NCI-H1436 (cell line): ENCODE measurements around the gene DLGAP4.

Experiments used
- DNase-seq: peaks from one replicate; lab custom pipeline; 2025; lab: John Stamatoyannopoulos, UW

The DLGAP4 gene

GRCh38 chr20:36274181-36274841 is 31.8 kb upstream of the DLGAP4 start:
- no peak for DNase-seq

GRCh38 chr20:36275011-36275410 is 31.1 kb upstream of the DLGAP4 start:
- no peak for DNase-seq

GRCh38 chr20:36275441-36276189 is 30.5 kb upstream of the DLGAP4 start:
- no peak for DNase-seq

- DNase-seq: no peak
Observed at GRCh38 chr20:36277546-36277945, 28.6 kb upstream of the DLGAP4 start.

- DNase-seq: no peak
Observed at GRCh38 chr20:36279362-36279761, 26.8 kb upstream of the DLGAP4 start.

GRCh38 chr20:36279776-36280175 is 26.4 kb upstream of the DLGAP4 start:
- DNase-seq: no peak

- no peak for DNase-seq
Observed at GRCh38 chr20:36281785-36282380, 24.3 kb upstream of the DLGAP4 start.

GRCh38 chr20:36284751-36285150 is 21.4 kb upstream of the DLGAP4 start:
- DNase-seq: no peak

GRCh38 chr20:36285746-36286447 is 20.2 kb upstream of the DLGAP4 start:
- no peak for DNase-seq

- DNase-seq: no peak
Observed at GRCh38 chr20:36297656-36298055, 8.5 kb upstream of the DLGAP4 start.

- no peak for DNase-seq
Observed at GRCh38 chr20:36298061-36298460, 8.1 kb upstream of the DLGAP4 start.

- no peak for DNase-seq
Observed at GRCh38 chr20:36298795-36299339, 7.3 kb upstream of the DLGAP4 start.

- no peak for DNase-seq
Observed at GRCh38 chr20:36299459-36299858, 6.7 kb upstream of the DLGAP4 start.

- DNase-seq: no peak
Observed at GRCh38 chr20:36301359-36302119, 4.6 kb upstream of the DLGAP4 start.

- no peak for DNase-seq
Observed at GRCh38 chr20:36303020-36303595, 3.0 kb upstream of the DLGAP4 start.

GRCh38 chr20:36303831-36304230 is 2.3 kb upstream of the DLGAP4 start:
- no peak for DNase-seq

GRCh38 chr20:36304786-36305495 is 1.2 kb upstream of the DLGAP4 start:
- DNase-seq: no peak

- DNase-seq: no peak
Observed at GRCh38 chr20:36306553-36307411, 643 bp downstream of the DLGAP4 start.
